WTC11 (cell line): Measurements from ENCODE around the gene REST. TPM values are rescaled to one million over a fixed set of nuclear protein-coding genes. Genes with fewer than 3 reads are reported as not detected.

Source experiments
- ATAC-seq: fragments of 200-7000 bp; cut with Tn5 transposase; 2 replicates; pipeline ENCODE4 v1.10.0; 2021; ENCODE audit warnings: mild to moderate bottlenecking, moderate library complexity
- CTCF ChIA-PET: fragments of 300-600 bp; sonication (Branson Sonifier 250); formaldehyde crosslinking; loops from one replicate; lab custom pipeline; 2021; ENCODE audit warnings: antibody characterized with exemption; lab: Charles Lee
- POLR2A ChIA-PET: fragments of 350-600 bp; sonication (Branson Sonifier 250); formaldehyde crosslinking; loops from one replicate; lab custom pipeline; 2021; ENCODE audit warnings: antibody characterized with exemption; lab: Charles Lee
- DNase-seq: peaks from one replicate; pipeline ENCODE4 v3.0.0; 2021; ENCODE audit warnings: low spot score
- H3K27ac Mint-ChIP-seq: 2 replicates; pipeline ENCODE4 v1.8.0; 2021; ENCODE audit warnings: mixed read lengths
- H3K27me3 Mint-ChIP-seq: 2 replicates; pipeline ENCODE4 v1.8.0; 2021; ENCODE audit warnings: low read depth, mild to moderate bottlenecking, moderate library complexity, mixed read lengths
- H3K36me3 Mint-ChIP-seq: 2 replicates; pipeline ENCODE4 v1.8.0; 2021; ENCODE audit warnings: mixed read lengths
- H3K4me1 Mint-ChIP-seq: 2 replicates; pipeline ENCODE4 v1.8.0; 2022; ENCODE audit warnings: mixed read lengths
- H3K4me3 Mint-ChIP-seq: 2 replicates; pipeline ENCODE4 v1.8.0; 2021; ENCODE audit warnings: mild to moderate bottlenecking, moderate library complexity, mixed read lengths
- H3K9me3 Mint-ChIP-seq: 2 replicates; pipeline ENCODE4 v1.8.0; 2021; ENCODE audit warnings: mixed read lengths
- AR ChIP-seq: fragments of 250-450 bp; sonication (Bioruptor Pico); IDR thresholded peaks from 2 replicates; pipeline ENCODE4 v1.9.0; 2021; ENCODE audit warnings: mild to moderate bottlenecking
- ATF6 ChIP-seq: sonication (generic); formaldehyde crosslinking; IDR thresholded peaks from 2 replicates; pipeline ENCODE4 v1.8.1; 2023; ENCODE audit warnings: mild to moderate bottlenecking, missing genetic modification reagents
- CBFB ChIP-seq: sonication (generic); formaldehyde crosslinking; IDR thresholded peaks from 2 replicates; pipeline ENCODE4 v1.8.1; 2022; ENCODE audit warnings: mild to moderate bottlenecking, low read depth, missing genetic modification reagents
- ESRRA ChIP-seq: sonication (generic); formaldehyde crosslinking; IDR thresholded peaks from 2 replicates; pipeline ENCODE4 v1.8.1; 2022; ENCODE audit warnings: mild to moderate bottlenecking, missing genetic modification reagents, borderline replicate concordance
- GRHL2 ChIP-seq: fragments of 250-450 bp; sonication (Bioruptor Pico); IDR thresholded peaks from 2 replicates; pipeline ENCODE4 v1.8.0; 2022; ENCODE audit warnings: mild to moderate bottlenecking, moderate library complexity; ENCODE audit not compliant: insufficient replicate concordance, severe bottlenecking
- IRF1 ChIP-seq: sonication (generic); formaldehyde crosslinking; IDR thresholded peaks from 2 replicates; pipeline ENCODE4 v1.8.0; 2023; ENCODE audit warnings: missing genetic modification reagents
- IRF2 ChIP-seq: sonication (generic); formaldehyde crosslinking; IDR thresholded peaks from 2 replicates; pipeline ENCODE4 v1.8.0; 2022; ENCODE audit warnings: low read depth, missing genetic modification reagents, borderline replicate concordance
- MYBL2 ChIP-seq: sonication (generic); formaldehyde crosslinking; IDR thresholded peaks from 2 replicates; pipeline ENCODE4 v1.8.1; 2023; ENCODE audit warnings: mild to moderate bottlenecking, moderate library complexity, missing genetic modification reagents
- PRRX2 ChIP-seq: fragments of 250-450 bp; sonication (Bioruptor Pico); IDR thresholded peaks from 2 replicates; pipeline ENCODE4 v1.8.0; 2021; ENCODE audit warnings: mild to moderate bottlenecking
- RELA ChIP-seq: sonication (generic); formaldehyde crosslinking; IDR thresholded peaks from 2 replicates; pipeline ENCODE4 v1.8.1; 2022; ENCODE audit warnings: missing genetic modification reagents, mild to moderate bottlenecking, borderline replicate concordance
- RORB ChIP-seq: fragments of 250-450 bp; sonication (Bioruptor Pico); IDR thresholded peaks from 2 replicates; pipeline ENCODE4 v1.9.0; 2021; ENCODE audit warnings: mild to moderate bottlenecking
- SMAD3 ChIP-seq: sonication (generic); formaldehyde crosslinking; IDR thresholded peaks from 2 replicates; pipeline ENCODE4 v1.8.0; 2022; ENCODE audit warnings: missing genetic modification reagents, mild to moderate bottlenecking, borderline replicate concordance
- SMAD4 ChIP-seq: sonication (generic); formaldehyde crosslinking; IDR thresholded peaks from 2 replicates; pipeline ENCODE4 v1.8.0; 2022; ENCODE audit warnings: mild to moderate bottlenecking, missing genetic modification reagents
- SOX15 ChIP-seq: fragments of 250-450 bp; sonication (Bioruptor Pico); IDR thresholded peaks from 2 replicates; pipeline ENCODE4 v1.9.0; 2021; ENCODE audit warnings: mild to moderate bottlenecking
- SP1 ChIP-seq: sonication (generic); formaldehyde crosslinking; conservative IDR thresholded peaks from 2 replicates; pipeline ENCODE4 v1.8.1; 2022; ENCODE audit warnings: missing genetic modification reagents
- ZBTB21 ChIP-seq: sonication (generic); formaldehyde crosslinking; IDR thresholded peaks from 2 replicates; pipeline ENCODE4 v1.8.1; 2023; ENCODE audit warnings: mild to moderate bottlenecking, missing genetic modification reagents, borderline replicate concordance
- ZMAT4 ChIP-seq: fragments of 250-450 bp; sonication (Bioruptor Pico); IDR thresholded peaks from 2 replicates; pipeline ENCODE4 v1.9.0; 2021; ENCODE audit warnings: mild to moderate bottlenecking
- total RNA-seq: library from RNA; stranded (reverse); gene quantifications from 3 replicates; pipeline ENCODE4 v1.2.3, GENCODE V29; 2021
- TF ChIP-seq, protein P1 (sequence below): sonication (generic); formaldehyde crosslinking; IDR thresholded peaks from 2 replicates; pipeline ENCODE4 v1.8.1; 2023; ENCODE audit warnings: mild to moderate bottlenecking, missing genetic modification reagents, moderate library complexity
- TF ChIP-seq, protein P2 (sequence below): sonication (generic); formaldehyde crosslinking; IDR thresholded peaks from 2 replicates; pipeline ENCODE4 v1.8.1; 2023; ENCODE audit warnings: mild to moderate bottlenecking, missing genetic modification reagents
- TF ChIP-seq, protein P3 (sequence below): sonication (generic); formaldehyde crosslinking; IDR thresholded peaks from 2 replicates; pipeline ENCODE4 v1.8.0; 2022; ENCODE audit warnings: mild to moderate bottlenecking, missing genetic modification reagents

REST gene
- total RNA-seq, 1 experiment from 2014 or later: 75.1 TPM

- peaks cover 69% of the 10 kb centered on the region for H3K36me3 Mint-ChIP-seq
- ATAC-seq: no peak
- peaks cover 12% of the 10 kb centered on the region for H3K4me1 Mint-ChIP-seq
- no peak overlapping the region for H3K4me3 Mint-ChIP-seq
- TF ChIP-seq SMAD3 (no peak), CBFB (CRISPR knock-in tag) (no peak), IRF1 (CRISPR knock-in tag) (no peak)
- TF ChIP-seq, protein P1, sequence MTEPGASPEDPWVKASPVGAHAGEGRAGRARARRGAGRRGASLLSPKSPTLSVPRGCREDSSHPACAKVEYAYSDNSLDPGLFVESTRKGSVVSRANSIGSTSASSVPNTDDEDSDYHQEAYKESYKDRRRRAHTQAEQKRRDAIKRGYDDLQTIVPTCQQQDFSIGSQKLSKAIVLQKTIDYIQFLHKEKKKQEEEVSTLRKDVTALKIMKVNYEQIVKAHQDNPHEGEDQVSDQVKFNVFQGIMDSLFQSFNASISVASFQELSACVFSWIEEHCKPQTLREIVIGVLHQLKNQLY (CRISPR knock-in tag): no peak
- TF ChIP-seq, all 79 proteins: peak for 0
- ChIA-PET CTCF (no interaction called here), POLR2A (no interaction called here)
- Mint-ChIP-seq H3K27me3 (no peaks in the 10 kb centered on the region), H3K27ac (no peak overlapping the region), H3K9me3 (no peaks in the 10 kb centered on the region)
- DNase-seq: no peak
Measured at GRCh38 chr4:56971383-56971782, 63.7 kb downstream of the REST start.

DNA sequence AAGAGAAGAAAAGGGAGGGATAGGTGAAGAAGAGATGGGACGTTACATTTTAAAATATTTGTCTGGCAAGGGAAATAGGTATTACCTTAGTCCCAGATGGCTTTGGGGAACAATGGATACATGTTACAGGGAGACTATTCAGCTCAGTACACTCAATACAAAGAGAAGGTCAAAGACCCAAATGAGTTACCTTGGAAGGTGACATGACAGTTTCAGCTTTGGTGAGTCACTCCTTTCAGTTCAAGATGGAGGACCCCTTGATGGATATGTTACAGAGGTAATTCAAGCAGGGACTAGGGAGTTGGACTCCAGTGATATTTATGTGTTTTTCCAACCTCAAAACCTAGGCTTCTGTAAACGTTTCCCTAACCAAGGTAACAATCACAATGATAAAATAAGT is 64.7 kb downstream of the REST start:
- DNase-seq (no peak), ATAC-seq (no peak)
- H3K4me3 Mint-ChIP-seq: no peak overlapping the region
- POLR2A ChIA-PET: no interaction called here
- H3K27ac Mint-ChIP-seq: no peak overlapping the region
- peaks cover 12% of the 10 kb centered on the region for H3K4me1 Mint-ChIP-seq
- TF ChIP-seq IRF2: no peak
- no peak for TF ChIP-seq GRHL2 (CRISPR knock-in tag)
- TF ChIP-seq RELA (CRISPR knock-in tag): no peak
- no peak for TF ChIP-seq AR (CRISPR knock-in tag)
- no peaks in the 10 kb centered on the region; the same call in 1 of the 2 replicates for H3K27me3 Mint-ChIP-seq
- H3K36me3 Mint-ChIP-seq: peaks cover 62% of the 10 kb centered on the region
- H3K9me3 Mint-ChIP-seq: no peaks in the 10 kb centered on the region
- CTCF ChIA-PET: no interaction called here

- Mint-ChIP-seq H3K36me3 (peaks cover 59% of the 10 kb centered on the region), H3K27ac (no peak overlapping the region), H3K4me1 (peaks cover 12% of the 10 kb centered on the region), H3K9me3 (no peaks in the 10 kb centered on the region), H3K27me3 (no peaks in the 10 kb centered on the region; the same call in 1 of the 2 replicates), H3K4me3 (no peak overlapping the region)
- TF ChIP-seq SP1 (CRISPR knock-in tag) (no peak), SOX15 (CRISPR knock-in tag) (no peak)
- TF ChIP-seq, protein P2, sequence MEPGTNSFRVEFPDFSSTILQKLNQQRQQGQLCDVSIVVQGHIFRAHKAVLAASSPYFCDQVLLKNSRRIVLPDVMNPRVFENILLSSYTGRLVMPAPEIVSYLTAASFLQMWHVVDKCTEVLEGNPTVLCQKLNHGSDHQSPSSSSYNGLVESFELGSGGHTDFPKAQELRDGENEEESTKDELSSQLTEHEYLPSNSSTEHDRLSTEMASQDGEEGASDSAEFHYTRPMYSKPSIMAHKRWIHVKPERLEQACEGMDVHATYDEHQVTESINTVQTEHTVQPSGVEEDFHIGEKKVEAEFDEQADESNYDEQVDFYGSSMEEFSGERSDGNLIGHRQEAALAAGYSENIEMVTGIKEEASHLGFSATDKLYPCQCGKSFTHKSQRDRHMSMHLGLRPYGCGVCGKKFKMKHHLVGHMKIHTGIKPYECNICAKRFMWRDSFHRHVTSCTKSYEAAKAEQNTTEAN: no peak
- CTCF ChIA-PET: no interaction called here
- POLR2A ChIA-PET: no interaction called here
- DNase-seq: no peak
- ATAC-seq: no peak
Measured at GRCh38 chr4:56972809-56973208, 65.1 kb downstream of the REST start.

- ATAC-seq (no peak), DNase-seq (no peak)
- Mint-ChIP-seq H3K9me3 (no peaks in the 10 kb centered on the region), H3K4me1 (peaks cover 12% of the 10 kb centered on the region), H3K27ac (no peak overlapping the region), H3K36me3 (peaks cover 56% of the 10 kb centered on the region), H3K27me3 (no peaks in the 10 kb centered on the region; the same call in 1 of the 2 replicates), H3K4me3 (no peak overlapping the region)
- ChIA-PET POLR2A (no interaction called here), CTCF (interaction anchor here (0.8 kb wide), 1 partner anchor 13 kb away, joined by 4 read pairs; no protein-coding TSS in a partner anchor)
- TF ChIP-seq, protein P3, sequence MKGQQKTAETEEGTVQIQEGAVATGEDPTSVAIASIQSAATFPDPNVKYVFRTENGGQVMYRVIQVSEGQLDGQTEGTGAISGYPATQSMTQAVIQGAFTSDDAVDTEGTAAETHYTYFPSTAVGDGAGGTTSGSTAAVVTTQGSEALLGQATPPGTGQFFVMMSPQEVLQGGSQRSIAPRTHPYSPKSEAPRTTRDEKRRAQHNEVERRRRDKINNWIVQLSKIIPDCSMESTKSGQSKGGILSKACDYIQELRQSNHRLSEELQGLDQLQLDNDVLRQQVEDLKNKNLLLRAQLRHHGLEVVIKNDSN: no peak
- TF ChIP-seq ZBTB21 (CRISPR knock-in tag) (no peak), MYBL2 (no peak), PRRX2 (CRISPR knock-in tag) (no peak), SMAD4 (CRISPR knock-in tag) (no peak), RORB (CRISPR knock-in tag) (no peak), ATF6 (CRISPR knock-in tag) (no peak), ESRRA (CRISPR knock-in tag) (no peak), ZMAT4 (no peak)
Measured at GRCh38 chr4:56973336-56973735, 65.6 kb downstream of the REST start.
